ENCODE results near the gene SLC38A5. TPM values are rescaled to one million over a fixed set of nuclear protein-coding genes. Genes with fewer than 3 reads are reported as not detected.
"Not testable (repeated sequence)": the region's sequence is repeated elsewhere in the genome, so short reads cannot be mapped to it uniquely, and the experiment has no call there.

Gene SLC38A5
- total RNA-seq, 1 donor from 2014 or later, result not detected

DNA sequence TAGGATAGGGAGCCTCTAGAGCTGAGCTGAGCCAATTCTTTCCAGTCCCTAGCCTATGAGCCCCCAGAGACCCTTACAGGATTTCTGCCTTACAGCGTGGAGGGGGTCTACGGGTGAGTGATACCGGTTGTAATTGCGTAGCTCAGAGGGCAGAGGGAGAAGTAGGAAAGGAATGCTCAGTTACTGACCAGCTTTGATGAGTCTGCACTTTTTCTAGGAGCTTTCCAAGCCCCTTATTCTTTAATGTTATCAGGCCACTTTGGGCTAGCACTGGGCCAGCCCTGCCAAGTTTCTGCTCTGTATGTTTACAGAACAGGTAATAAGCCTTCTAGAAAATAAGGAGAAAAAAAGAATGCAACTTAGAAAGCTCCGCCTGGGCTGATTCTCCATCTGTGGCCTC is 40.5 kb downstream of the SLC38A5 start:
- not testable (repeated sequence) for H3K27ac Mint-ChIP-seq (ENCODE audit: unreplicated experiment); H3K36me3 Mint-ChIP-seq (ENCODE audit: unreplicated experiment)

DNA sequence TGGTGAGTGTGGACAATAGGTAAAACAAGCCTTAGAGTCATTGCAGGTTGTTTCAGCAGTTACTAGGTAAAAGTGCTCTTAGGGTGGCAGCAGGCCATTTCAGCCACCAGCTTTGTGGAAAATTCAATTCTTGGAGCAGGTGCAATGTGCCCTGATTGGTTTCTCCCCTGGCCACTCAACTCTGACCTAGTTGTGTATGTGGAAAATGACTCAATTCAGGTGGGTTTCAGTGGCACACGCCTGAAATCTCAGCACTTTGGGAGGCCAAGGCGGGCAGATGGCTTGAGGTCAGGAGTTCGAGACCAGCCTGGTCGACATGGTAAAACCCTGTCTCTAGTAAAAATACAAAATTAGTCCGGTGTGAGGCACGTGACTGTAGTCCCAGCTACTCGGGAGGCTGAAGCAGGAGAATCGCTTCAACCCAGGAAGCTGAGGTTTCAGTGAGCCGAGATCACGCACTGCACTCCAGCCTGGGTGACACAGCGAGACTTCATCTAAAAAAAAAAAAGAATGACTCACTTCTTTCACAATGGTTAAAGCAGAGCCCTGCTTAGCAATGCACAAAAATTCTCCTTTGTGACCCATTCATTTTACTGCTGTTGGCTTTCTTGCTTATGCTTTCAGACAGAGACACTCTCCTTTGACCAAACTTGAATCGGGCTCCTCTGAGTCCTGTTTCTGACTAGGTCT is 42.9 kb downstream of the SLC38A5 start:
- H3K9me3 Mint-ChIP-seq (ENCODE audit: unreplicated experiment); H3K36me3 Mint-ChIP-seq (ENCODE audit: unreplicated experiment); DNase-seq (ENCODE audit: extremely low spot score, unreplicated experiment); H3K27ac Mint-ChIP-seq (ENCODE audit: unreplicated experiment); H3K4me3 Mint-ChIP-seq (ENCODE audit: unreplicated experiment); H3K27me3 Mint-ChIP-seq (ENCODE audit: unreplicated experiment); H3K4me1 Mint-ChIP-seq (ENCODE audit: unreplicated experiment): not testable (repeated sequence)

More for the DNA sequence above, 40.5 kb downstream of the SLC38A5 start:
- not testable (repeated sequence) for H3K9me3 Mint-ChIP-seq (ENCODE audit: unreplicated experiment); H3K27me3 Mint-ChIP-seq (ENCODE audit: unreplicated experiment); H3K4me1 Mint-ChIP-seq (ENCODE audit: unreplicated experiment); H3K4me3 Mint-ChIP-seq (ENCODE audit: unreplicated experiment); DNase-seq (ENCODE audit: extremely low spot score, unreplicated experiment)

- not testable (repeated sequence) for H3K4me1 Mint-ChIP-seq (ENCODE audit: unreplicated experiment); H3K27ac Mint-ChIP-seq (ENCODE audit: unreplicated experiment); DNase-seq (ENCODE audit: extremely low spot score, unreplicated experiment); H3K9me3 Mint-ChIP-seq (ENCODE audit: unreplicated experiment); H3K27me3 Mint-ChIP-seq (ENCODE audit: unreplicated experiment); H3K4me3 Mint-ChIP-seq (ENCODE audit: unreplicated experiment); H3K36me3 Mint-ChIP-seq (ENCODE audit: unreplicated experiment)
These were observed 58.2 kb downstream of the SLC38A5 start, which contains the start of gene SSX4B for GRCh38 chrX:48411860-48412259. SSX4B (minus strand) TSS chrX:48411960; CDS start chrX:48411372, 588 bp downstream.

Other genes starting within 250 kb of the SLC38A5 start
- gene SSX1, start 214.9 kb downstream of the SLC38A5 start, total RNA-seq, result not detected in 2 replicates
- not detected in 2 replicates for gene SSX3, start 113.6 kb downstream of the SLC38A5 start, total RNA-seq
- gene SSX4, start 86.7 kb downstream of the SLC38A5 start, total RNA-seq, result not detected in 2 replicates
- not detected in 2 replicates for gene SSX4B, start 58.3 kb downstream of the SLC38A5 start, total RNA-seq
- gene FTSJ1, start 5.9 kb upstream of the SLC38A5 start, total RNA-seq, result 47.6 and 57.1 TPM in 2 replicates
- gene PORCN, start 38.7 kb upstream of the SLC38A5 start, total RNA-seq, result 16.9 and 20.2 TPM in 2 replicates
- 39.3 and 42.5 TPM in 2 replicates for gene EBP, start 51.5 kb upstream of the SLC38A5 start, total RNA-seq
- gene TBC1D25, start 69.5 kb upstream of the SLC38A5 start, total RNA-seq, result 16.4 and 19.9 TPM in 2 replicates
- 298 and 325 TPM in 2 replicates for gene RBM3, start 104.2 kb upstream of the SLC38A5 start, total RNA-seq
- gene WDR13, start 127.2 kb upstream of the SLC38A5 start, total RNA-seq, result 89.9 and 97.8 TPM in 2 replicates
- 0.19 and 0.39 TPM in 2 replicates for gene WAS, start 213.5 kb upstream of the SLC38A5 start, total RNA-seq
- 4.5 and 5.1 TPM in 2 replicates for gene SUV39H1, start 226.5 kb upstream of the SLC38A5 start, total RNA-seq

Measured in osteocyte (in vitro differentiated cells).